Mammary epithelial cell (primary cell): ENCODE measurements around the gene MYO16.

ENCODE experiments used
- CTCF ChIP-seq, 2 donors: IDR thresholded peaks in 1 of 2; conservative IDR thresholded peaks in 1 of 2; 2 replicates each; pipeline ENCODE4 v1.5.1; 2011 to 2012; ENCODE audit warnings: inconsistent platforms in 2 of 2, low read length in 2 of 2, mild to moderate bottlenecking in 2 of 2, control low read depth in 1 of 2, low read depth in 1 of 2; ENCODE audit not compliant: insufficient read depth in 1 of 2; ENCODE audit errors: extremely low read depth in 1 of 2
- EZH2 ChIP-seq: IDR thresholded peaks from 2 replicates; pipeline ENCODE4 v1.6.1; 2012; ENCODE audit warnings: low read length, inconsistent platforms, borderline replicate concordance

- TF ChIP-seq EZH2 (no peak), CTCF (conservative IDR thresholded peaks at IDR 0.05 in 1 of 2, IDR thresholded peaks at IDR 0.05 in 1 of 2; ENCODE audit: extremely low read depth in 1 of 2, insufficient read depth in 1 of 2, low read depth in 1 of 2, low read length in 2 of 2) (no peak)
These were observed 198.2 kb downstream of the MYO16 start for GRCh38 chr13:108827646-108828045.
